ENCODE results near the gene PPP1CC. TPM values are rescaled to one million over a fixed set of nuclear protein-coding genes. Genes with fewer than 3 reads are reported as not detected.

PPP1CC gene
- total and polyA plus RNA-seq, 7 donors = 107 to 272 (median 153) TPM

DNA sequence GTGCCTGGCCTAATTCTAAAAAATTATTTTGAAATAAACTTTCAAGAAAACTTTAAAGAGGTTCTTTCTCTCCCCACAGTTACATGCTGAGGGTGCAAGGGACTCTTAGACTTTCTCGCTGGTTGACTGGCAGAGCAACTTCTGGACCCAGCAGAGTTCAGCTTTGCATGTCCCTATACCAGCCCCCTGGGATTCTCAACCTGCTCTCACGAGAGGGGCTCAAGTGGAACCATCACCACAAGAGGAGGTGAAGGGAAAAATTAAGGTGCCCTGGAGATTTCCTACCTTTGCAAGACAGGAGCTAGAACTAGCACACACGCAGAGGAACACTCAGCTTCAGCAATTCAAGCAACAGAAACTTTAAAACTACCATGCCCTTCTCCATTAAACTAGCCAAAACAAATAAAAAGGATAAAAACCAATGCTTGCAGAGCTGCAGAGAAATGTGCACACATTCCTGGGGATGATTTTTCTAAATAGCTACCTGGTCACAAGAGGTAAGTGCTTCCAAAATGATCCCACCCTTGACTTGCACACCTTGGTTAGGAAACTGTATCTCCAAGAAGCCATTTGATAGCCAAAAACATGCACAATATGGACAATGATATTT is 56.3 kb downstream of the PPP1CC start:
- Histone ChIP-seq H3K9me3 (no peaks in the 10 kb centered on the region), H3K36me3 (no peaks in the 10 kb centered on the region), H3K4me1 (peaks cover 0 to 24% (median 15%) of the 10 kb centered on the region in 4 donors), H3K4me3 (no peak overlapping the region), H3K27ac (no peak overlapping the region), H3K27me3 (no peaks in the 10 kb centered on the region)
- intact Hi-C loops (cut with DNase I) = no loop called here
- no peak for TF ChIP-seq POLR2AphosphoS5 (IDR thresholded peaks at IDR 0.05)
- no peak for TF ChIP-seq POLR2A (IDR thresholded peaks at IDR 0.05)
- TF ChIP-seq EP300 (IDR thresholded peaks at IDR 0.05) = no peak
- TF ChIP-seq, protein P1, sequence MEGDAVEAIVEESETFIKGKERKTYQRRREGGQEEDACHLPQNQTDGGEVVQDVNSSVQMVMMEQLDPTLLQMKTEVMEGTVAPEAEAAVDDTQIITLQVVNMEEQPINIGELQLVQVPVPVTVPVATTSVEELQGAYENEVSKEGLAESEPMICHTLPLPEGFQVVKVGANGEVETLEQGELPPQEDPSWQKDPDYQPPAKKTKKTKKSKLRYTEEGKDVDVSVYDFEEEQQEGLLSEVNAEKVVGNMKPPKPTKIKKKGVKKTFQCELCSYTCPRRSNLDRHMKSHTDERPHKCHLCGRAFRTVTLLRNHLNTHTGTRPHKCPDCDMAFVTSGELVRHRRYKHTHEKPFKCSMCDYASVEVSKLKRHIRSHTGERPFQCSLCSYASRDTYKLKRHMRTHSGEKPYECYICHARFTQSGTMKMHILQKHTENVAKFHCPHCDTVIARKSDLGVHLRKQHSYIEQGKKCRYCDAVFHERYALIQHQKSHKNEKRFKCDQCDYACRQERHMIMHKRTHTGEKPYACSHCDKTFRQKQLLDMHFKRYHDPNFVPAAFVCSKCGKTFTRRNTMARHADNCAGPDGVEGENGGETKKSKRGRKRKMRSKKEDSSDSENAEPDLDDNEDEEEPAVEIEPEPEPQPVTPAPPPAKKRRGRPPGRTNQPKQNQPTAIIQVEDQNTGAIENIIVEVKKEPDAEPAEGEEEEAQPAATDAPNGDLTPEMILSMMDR (IDR thresholded peaks at IDR 0.05) = no peak
- WGBS, 2 donors = 76 to 94% methylated on average over 3 of the region's 3 CpGs
- DNase-seq = peak; percentile 32

DNA sequence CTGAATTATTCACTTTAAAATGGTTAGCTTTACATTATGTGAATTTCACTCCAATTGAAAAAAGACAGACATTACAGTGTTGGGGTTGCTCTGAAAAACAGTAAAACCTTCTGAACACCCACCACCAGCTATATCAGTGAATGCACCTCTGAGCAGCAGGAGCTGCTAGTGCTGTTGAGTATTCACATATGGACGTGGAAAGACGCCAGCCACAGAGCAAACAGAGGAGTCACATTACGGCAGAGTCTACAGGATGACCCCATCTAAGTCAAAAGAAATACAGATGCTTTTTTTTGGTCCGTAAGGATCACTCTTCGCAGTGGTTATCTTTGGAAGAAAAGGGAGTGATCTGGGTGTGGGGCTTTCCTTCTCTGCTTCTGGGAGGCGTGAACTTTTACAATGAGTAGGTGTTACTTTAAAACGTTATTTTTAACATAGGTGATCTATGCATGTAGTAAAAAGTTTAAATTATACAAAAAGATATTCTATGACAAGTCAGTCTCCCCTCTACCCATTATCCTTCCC is 58.3 kb downstream of the PPP1CC start:
- 73% methylated on average over 7 of the region's 7 CpGs for WGBS, 2 donors

DNA sequence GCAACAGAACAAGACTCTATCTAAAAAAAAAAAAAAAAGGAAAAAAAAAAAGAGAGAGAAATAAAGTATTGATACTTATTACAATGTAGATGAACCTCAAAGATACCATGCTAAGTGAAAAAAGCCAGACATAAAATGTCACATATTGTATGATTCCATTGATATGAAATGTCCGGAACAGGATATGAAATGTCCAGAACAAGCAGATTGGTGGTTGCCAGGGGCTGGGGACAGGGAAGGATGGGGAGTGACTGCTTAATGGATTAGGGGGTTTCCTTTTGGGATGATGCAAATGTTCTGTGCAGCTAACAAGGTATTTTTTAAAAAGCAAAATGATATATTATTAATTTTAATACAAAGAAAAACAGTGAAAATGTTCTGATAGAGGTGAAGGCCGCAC is 58.8 kb downstream of the PPP1CC start:
- H3K27me3 ChIP-seq = no peaks in the 10 kb centered on the region
- 93 to 98% methylated on average over 2 of the region's 2 CpGs for WGBS, 2 donors
- peak; percentile 0 for DNase-seq

More for the DNA sequence above, 58.3 kb downstream of the PPP1CC start:
- Histone ChIP-seq H3K27ac (no peak overlapping the region), H3K4me3 (no peak overlapping the region), H3K36me3 (no peaks in the 10 kb centered on the region), H3K9me3 (no peaks in the 10 kb centered on the region), H3K4me1 (peaks cover 0 to 15% (median 11%) of the 10 kb centered on the region in 4 donors), H3K27me3 (no peaks in the 10 kb centered on the region)
- peak; percentile 27 for DNase-seq
- no peak for TF ChIP-seq POLR2AphosphoS5 (IDR thresholded peaks at IDR 0.05)
- no peak for TF ChIP-seq POLR2A (IDR thresholded peaks at IDR 0.05)
- intact Hi-C loops (cut with DNase I) = no loop called here

DNA sequence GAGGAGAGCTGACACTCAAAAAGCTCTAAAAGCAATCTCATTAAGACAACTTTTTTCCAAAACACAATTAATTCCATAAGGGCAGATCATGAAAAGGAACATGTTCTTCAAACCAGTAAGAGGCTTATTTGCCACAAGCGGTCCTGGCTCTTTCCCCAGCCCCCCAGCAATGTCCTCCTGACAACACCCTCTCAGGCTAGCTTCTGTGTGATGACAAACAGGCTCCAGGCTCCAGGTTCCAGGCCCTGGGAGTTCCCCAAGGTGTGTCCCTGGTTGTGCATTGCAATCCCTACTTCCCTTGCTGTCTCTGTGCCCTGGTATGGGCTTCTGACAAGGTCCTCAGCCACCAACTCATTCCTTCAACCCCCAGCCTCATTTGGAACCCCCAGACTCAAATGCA is 62.7 kb downstream of the PPP1CC start:
- no peak for DNase-seq
- H3K27ac ChIP-seq = no peak overlapping the region
- WGBS, 2 donors = 59 to 79% methylated on average over 1 of the region's 1 CpG
- H3K27me3 ChIP-seq = no peaks in the 10 kb centered on the region
- peaks cover 0 to 2% (median under 1%) of the 10 kb centered on the region in 4 donors for H3K9me3 ChIP-seq
- no peak overlapping the region for H3K4me3 ChIP-seq
- no peaks in the 10 kb centered on the region for H3K36me3 ChIP-seq
- TF ChIP-seq, protein P1 (IDR thresholded peaks at IDR 0.05) = no peak
- TF ChIP-seq POLR2A (IDR thresholded peaks at IDR 0.05) = no peak
- no peak for TF ChIP-seq POLR2AphosphoS5 (IDR thresholded peaks at IDR 0.05)
- no peak for TF ChIP-seq EP300 (IDR thresholded peaks at IDR 0.05)
- no peaks in the 10 kb centered on the region for H3K4me1 ChIP-seq
- intact Hi-C loops (cut with DNase I) = no loop called here

More for the DNA sequence above, 58.8 kb downstream of the PPP1CC start:
- no peak overlapping the region for H3K27ac ChIP-seq
- no peak for TF ChIP-seq POLR2A (IDR thresholded peaks at IDR 0.05)
- H3K4me1 ChIP-seq = peaks cover 0 to 12% (median 8%) of the 10 kb centered on the region in 4 donors
- no peak overlapping the region for H3K4me3 ChIP-seq
- H3K9me3 ChIP-seq = no peaks in the 10 kb centered on the region
- H3K36me3 ChIP-seq = no peaks in the 10 kb centered on the region
- intact Hi-C loops (cut with DNase I) = no loop called here

DNA sequence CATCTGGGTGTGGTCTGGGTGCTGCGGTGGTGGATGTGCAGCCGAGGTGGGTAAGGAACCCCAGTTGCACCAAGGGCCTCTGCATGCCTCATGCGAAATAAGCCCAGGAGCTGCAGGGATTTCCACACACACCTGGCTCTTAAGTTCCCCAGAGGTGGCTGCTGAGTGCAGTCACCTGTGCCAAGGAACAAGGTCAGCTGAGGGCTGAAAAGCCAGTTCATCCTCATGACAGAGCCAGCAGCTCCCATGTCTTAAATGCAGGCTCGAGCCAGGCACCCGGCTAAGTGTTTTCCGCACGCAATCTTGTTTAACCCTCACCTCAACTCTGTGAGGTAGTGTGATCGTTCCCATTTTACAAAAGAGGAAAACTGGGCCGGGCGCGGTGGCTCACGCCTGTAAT is 63.5 kb downstream of the PPP1CC start:
- no peak for TF ChIP-seq POLR2AphosphoS5 (IDR thresholded peaks at IDR 0.05)
- TF ChIP-seq, protein P1 (IDR thresholded peaks at IDR 0.05) = no peak
- no peak for TF ChIP-seq EP300 (IDR thresholded peaks at IDR 0.05)
- TF ChIP-seq POLR2A (IDR thresholded peaks at IDR 0.05) = no peak
- peaks cover 0 to 3% (median 1%) of the 10 kb centered on the region in 4 donors for H3K9me3 ChIP-seq
- H3K4me3 ChIP-seq = no peak overlapping the region
- H3K27ac ChIP-seq = no peak overlapping the region
- DNase-seq = no peak
- H3K36me3 ChIP-seq = no peaks in the 10 kb centered on the region
- H3K4me1 ChIP-seq = no peaks in the 10 kb centered on the region
- intact Hi-C loops (cut with DNase I) = no loop called here
- 94 to 95% methylated on average over 12 of the region's 12 CpGs for WGBS, 2 donors
- no peaks in the 10 kb centered on the region for H3K27me3 ChIP-seq
